MCF 10A (cell line): Measurements from ENCODE around the gene PRSS16. TPM values are rescaled to one million over a fixed set of nuclear protein-coding genes. Genes with fewer than 3 reads are reported as not detected.

Experiments
- BruUV-seq: library from RNA; stranded (reverse); fragments of 400-500 nt; replicated peaks from 2 replicates; lab custom pipeline; 2021; lab: Mats Ljungman, UMichigan
- CTCF ChIA-PET: fragments of 300-600 bp; sonication (Branson Sonifier 250); formaldehyde crosslinking; extraction: SDS; loops from one replicate; lab custom pipeline; 2021; ENCODE audit warnings: antibody characterized with exemption, inconsistent platforms; lab: Yijun Ruan, JAX
- POLR2A ChIA-PET: fragments of 300-600, 350-650 bp; sonication (Branson Sonifier 250); formaldehyde crosslinking; extraction: SDS; loops from one replicate; lab custom pipeline; 2020; ENCODE audit warnings: antibody characterized with exemption, inconsistent platforms; lab: Yijun Ruan, JAX
- DNase-seq: peaks from one replicate; pipeline ENCODE4 v3.0.0-alpha.2; 2018; ENCODE audit not compliant: unreplicated experiment
- H3K27ac Mint-ChIP-seq: one replicate; pipeline ENCODE4 v1.8.0; 2022; ENCODE audit warnings: mild to moderate bottlenecking, low read depth, mixed read lengths; ENCODE audit not compliant: unreplicated experiment
- H3K27me3 Mint-ChIP-seq: one replicate; pipeline ENCODE4 v1.8.0; 2022; ENCODE audit warnings: mixed read lengths; ENCODE audit not compliant: insufficient read depth, unreplicated experiment
- H3K36me3 Mint-ChIP-seq: one replicate; pipeline ENCODE4 v1.8.0; 2022; ENCODE audit warnings: mild to moderate bottlenecking, moderate library complexity, mixed read lengths; ENCODE audit not compliant: insufficient read depth, unreplicated experiment
- H3K4me1 Mint-ChIP-seq: one replicate; pipeline ENCODE4 v1.8.0; 2022; ENCODE audit warnings: mixed read lengths; ENCODE audit not compliant: insufficient read depth, unreplicated experiment
- H3K4me3 Mint-ChIP-seq: one replicate; pipeline ENCODE4 v1.8.0; 2022; ENCODE audit warnings: mild to moderate bottlenecking, moderate library complexity, mixed read lengths; ENCODE audit not compliant: unreplicated experiment
- H3K9me3 Mint-ChIP-seq: one replicate; pipeline ENCODE4 v1.8.0; 2022; ENCODE audit warnings: mixed read lengths; ENCODE audit not compliant: unreplicated experiment
- intact Hi-C: fragments of 100-400 bp; cut with micrococcal nuclease; formaldehyde crosslinking; loops from 2 replicates; pipeline ENCODE4 v1.14.1; 2022
- total RNA-seq: library from RNA; stranded (reverse); gene quantifications from 2 replicates; pipeline ENCODE4 v1.2.3, GENCODE V29; 2022
- TF ChIP-seq, protein P1 (sequence below): fragments of 200-600 bp; IDR thresholded peaks from one replicate; pipeline ENCODE4 v1.8.0; 2022; ENCODE audit warnings: antibody characterized with exemption, mild to moderate bottlenecking; ENCODE audit not compliant: unreplicated experiment

Gene PRSS16
- total RNA-seq, 1 experiment from 2014 or later, result 22.8 TPM

DNA sequence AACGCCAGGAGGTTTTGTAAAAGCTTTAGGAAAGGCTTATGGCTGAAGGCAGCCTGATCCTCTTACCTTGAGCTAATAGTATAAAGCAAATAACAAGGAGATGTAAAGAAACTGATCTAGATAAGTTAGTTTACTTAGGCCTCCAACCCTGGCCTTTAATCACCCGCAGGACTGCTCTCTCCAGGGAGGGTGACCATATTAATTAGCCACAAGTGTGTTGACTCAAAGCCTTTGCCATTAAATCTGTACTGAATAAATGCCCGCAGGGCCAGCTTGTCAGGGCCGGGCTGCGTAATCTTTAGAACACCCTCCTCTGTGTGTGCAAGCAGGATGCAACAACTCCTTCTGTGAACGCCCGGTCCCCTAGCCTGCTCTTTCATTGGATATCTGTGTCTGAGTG, 6.1 kb upstream of the PRSS16 start:
- peaks cover 18% of the 10 kb centered on the region for H3K27me3 Mint-ChIP-seq
- no peak overlapping the region for H3K4me3 Mint-ChIP-seq
- TF ChIP-seq, protein P1, sequence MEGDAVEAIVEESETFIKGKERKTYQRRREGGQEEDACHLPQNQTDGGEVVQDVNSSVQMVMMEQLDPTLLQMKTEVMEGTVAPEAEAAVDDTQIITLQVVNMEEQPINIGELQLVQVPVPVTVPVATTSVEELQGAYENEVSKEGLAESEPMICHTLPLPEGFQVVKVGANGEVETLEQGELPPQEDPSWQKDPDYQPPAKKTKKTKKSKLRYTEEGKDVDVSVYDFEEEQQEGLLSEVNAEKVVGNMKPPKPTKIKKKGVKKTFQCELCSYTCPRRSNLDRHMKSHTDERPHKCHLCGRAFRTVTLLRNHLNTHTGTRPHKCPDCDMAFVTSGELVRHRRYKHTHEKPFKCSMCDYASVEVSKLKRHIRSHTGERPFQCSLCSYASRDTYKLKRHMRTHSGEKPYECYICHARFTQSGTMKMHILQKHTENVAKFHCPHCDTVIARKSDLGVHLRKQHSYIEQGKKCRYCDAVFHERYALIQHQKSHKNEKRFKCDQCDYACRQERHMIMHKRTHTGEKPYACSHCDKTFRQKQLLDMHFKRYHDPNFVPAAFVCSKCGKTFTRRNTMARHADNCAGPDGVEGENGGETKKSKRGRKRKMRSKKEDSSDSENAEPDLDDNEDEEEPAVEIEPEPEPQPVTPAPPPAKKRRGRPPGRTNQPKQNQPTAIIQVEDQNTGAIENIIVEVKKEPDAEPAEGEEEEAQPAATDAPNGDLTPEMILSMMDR, result no peak
- CTCF ChIA-PET, result interaction anchor here (1.0 to 1.6 kb wide), 3 partner anchors 11 to 54 kb away, joined by 3 read pairs; no protein-coding TSS in a partner anchor
- H3K27ac Mint-ChIP-seq, result no peak overlapping the region
- peaks cover 7% of the 10 kb centered on the region for H3K4me1 Mint-ChIP-seq
- POLR2A ChIA-PET, result interaction anchor here (0.7 to 1.2 kb wide), 2 partner anchors 10 to 945 kb away, joined by 3 to 10 read pairs; no protein-coding TSS in a partner anchor
- intact Hi-C loops, result no loop called here
- H3K36me3 Mint-ChIP-seq, result peaks cover 13% of the 10 kb centered on the region
- BruUV-seq, result no TSS peak
- H3K9me3 Mint-ChIP-seq, result no peaks in the 10 kb centered on the region
- DNase-seq, result no peak

DNA sequence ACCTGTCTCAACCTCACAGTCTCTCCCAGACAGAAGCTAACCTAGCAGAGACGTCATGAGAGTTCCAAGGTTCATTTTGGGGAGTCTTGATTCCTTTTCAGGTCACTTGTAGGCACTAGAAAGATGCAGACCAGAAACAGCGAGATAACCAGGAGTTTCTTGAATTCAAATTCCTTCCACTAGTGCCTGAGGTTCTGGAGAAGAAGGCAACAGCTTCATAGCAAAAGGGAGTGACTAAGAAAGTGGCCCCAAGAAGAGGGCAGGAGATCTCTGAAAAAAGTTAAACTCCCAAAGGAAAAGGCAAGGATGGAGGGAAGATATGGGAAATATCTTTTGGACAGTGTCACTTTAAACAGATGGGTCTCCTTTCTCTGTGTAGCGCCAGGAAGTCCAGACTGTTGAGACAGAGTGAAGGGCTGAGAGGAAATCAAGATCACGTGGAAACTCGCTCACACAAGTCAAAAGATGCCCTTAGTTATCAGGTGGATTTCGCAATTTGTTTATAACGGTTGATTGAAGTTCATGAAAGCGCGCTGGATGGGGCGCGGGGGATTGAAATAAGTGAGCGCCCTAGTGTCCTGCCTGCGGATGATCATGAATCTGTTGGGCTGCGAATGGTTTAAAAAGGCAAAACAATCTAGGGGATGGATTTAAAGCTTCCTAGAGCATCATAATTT, 4.8 kb upstream of the PRSS16 start:
- BruUV-seq, result no TSS peak
- intact Hi-C loops, result no loop called here
- H3K4me3 Mint-ChIP-seq, result no peak overlapping the region
- H3K9me3 Mint-ChIP-seq, result no peaks in the 10 kb centered on the region
- CTCF ChIA-PET, result interaction anchor here (0.6 to 1.6 kb wide), 2 partner anchors 8 to 53 kb away, joined by 3 to 4 read pairs; no protein-coding TSS in a partner anchor
- peaks cover 18% of the 10 kb centered on the region for H3K27me3 Mint-ChIP-seq
- peaks cover 7% of the 10 kb centered on the region for H3K4me1 Mint-ChIP-seq
- H3K27ac Mint-ChIP-seq, result no peak overlapping the region
- DNase-seq, result no peak
- peaks cover 6% of the 10 kb centered on the region for H3K36me3 Mint-ChIP-seq
- POLR2A ChIA-PET, result no interaction called here
- TF ChIP-seq, protein P1, result no peak

DNA sequence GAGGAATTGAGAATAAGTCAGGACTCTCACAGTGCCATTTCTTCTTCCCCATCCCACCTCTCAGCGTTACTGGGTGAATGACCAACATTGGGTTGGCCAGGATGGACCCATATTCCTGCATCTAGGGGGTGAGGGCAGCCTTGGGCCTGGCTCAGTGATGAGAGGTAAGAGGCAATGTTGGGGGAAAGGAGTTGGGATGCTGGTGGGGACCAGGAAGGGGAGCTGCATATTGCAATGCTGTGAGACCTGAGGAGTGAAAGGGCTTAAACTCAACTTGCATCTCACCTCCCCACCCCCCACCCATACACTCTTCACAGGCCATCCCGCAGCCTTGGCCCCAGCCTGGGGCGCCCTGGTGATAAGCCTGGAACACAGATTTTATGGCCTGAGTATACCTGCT, 1.3 kb downstream of the PRSS16 start:
- H3K9me3 Mint-ChIP-seq, result no peaks in the 10 kb centered on the region
- no TSS peak for BruUV-seq
- H3K27ac Mint-ChIP-seq, result no peak overlapping the region

More for the DNA sequence above, 1.3 kb downstream of the PRSS16 start:
- Mint-ChIP-seq H3K4me3 (no peak overlapping the region), H3K36me3 (no peaks in the 10 kb centered on the region), H3K4me1 (no peaks in the 10 kb centered on the region), H3K27me3 (peaks cover 3% of the 10 kb centered on the region)
- POLR2A ChIA-PET, result interaction anchor here (2.1 kb wide), 1 partner anchor 11 kb away, joined by 7 read pairs; no protein-coding TSS in a partner anchor
- intact Hi-C loops, result no loop called here
- CTCF ChIA-PET, result no interaction called here
- DNase-seq, result no peak
- TF ChIP-seq, protein P1, result no peak
